Measurements from ENCODE around the gene EVL.

EVL gene

GRCh38 chr14:100031506-100032281, 33.5 kb upstream of the EVL start:
- FAIRE-seq (no peak), DNase-seq (ENCODE audit: insufficient read length, low spot score) (no peak)
- no peak for TF ChIP-seq CTCF (IDR thresholded peaks at IDR 0.05; ENCODE audit: insufficient read depth, missing control alignments)

GRCh38 chr14:100032738-100033137, 32.5 kb upstream of the EVL start:
- FAIRE-seq, result no peak
- DNase-seq (ENCODE audit: insufficient read length, low spot score), result no peak
- no peak for TF ChIP-seq CTCF (IDR thresholded peaks at IDR 0.05; ENCODE audit: insufficient read depth, missing control alignments)

- DNase-seq (ENCODE audit: insufficient read length, low spot score), result no peak
- no peak for FAIRE-seq
- TF ChIP-seq CTCF (IDR thresholded peaks at IDR 0.05; ENCODE audit: insufficient read depth, missing control alignments), result no peak
Observed at GRCh38 chr14:100033347-100034075, 31.7 kb upstream of the EVL start.

GRCh38 chr14:100034468-100034867, 30.8 kb upstream of the EVL start:
- no peak for TF ChIP-seq CTCF (IDR thresholded peaks at IDR 0.05; ENCODE audit: insufficient read depth, missing control alignments)
- DNase-seq (ENCODE audit: insufficient read length, low spot score) (no peak), FAIRE-seq (no peak)

GRCh38 chr14:100034961-100035500, 30.2 kb upstream of the EVL start:
- DNase-seq (ENCODE audit: insufficient read length, low spot score), result no peak
- no peak for FAIRE-seq
- TF ChIP-seq CTCF (IDR thresholded peaks at IDR 0.05; ENCODE audit: insufficient read depth, missing control alignments), result no peak

GRCh38 chr14:100035700-100036099, 29.5 kb upstream of the EVL start:
- no peak for FAIRE-seq
- DNase-seq (ENCODE audit: insufficient read length, low spot score), result no peak
- TF ChIP-seq CTCF (IDR thresholded peaks at IDR 0.05; ENCODE audit: insufficient read depth, missing control alignments), result no peak

GRCh38 chr14:100037353-100037752, 27.9 kb upstream of the EVL start:
- DNase-seq (ENCODE audit: insufficient read length, low spot score) (no peak), FAIRE-seq (no peak)
- no peak for TF ChIP-seq CTCF (IDR thresholded peaks at IDR 0.05; ENCODE audit: insufficient read depth, missing control alignments)

Measured in D721Med (cell line).